ES-I3 (cell line): ENCODE data around the gene KIF5A.
"Not testable (repeated sequence)": the region's sequence is repeated elsewhere in the genome, so short reads cannot be mapped to it uniquely, and the experiment has no call there.

Experiments used
- H3K36me3 ChIP-seq: 2 replicates; pipeline ENCODE4 v1.6.1; 2013; ENCODE audit warnings: mild to moderate bottlenecking, low read length, control low read depth, moderate library complexity; ENCODE audit not compliant: insufficient read depth
- H3K4me1 ChIP-seq: 2 replicates; pipeline ENCODE4 v1.6.1; 2013; ENCODE audit warnings: mild to moderate bottlenecking, control low read depth, low read length; ENCODE audit not compliant: insufficient read depth
- H3K9ac ChIP-seq: 2 replicates; pipeline ENCODE4 v1.6.1; 2013; ENCODE audit warnings: low read depth, mild to moderate bottlenecking, low read length, moderate library complexity
- H3K9me3 ChIP-seq: 2 replicates; pipeline ENCODE4 v1.6.1; 2013; ENCODE audit warnings: mild to moderate bottlenecking, low read length, moderate library complexity; ENCODE audit not compliant: control insufficient read depth, insufficient read depth

Gene KIF5A

DNA sequence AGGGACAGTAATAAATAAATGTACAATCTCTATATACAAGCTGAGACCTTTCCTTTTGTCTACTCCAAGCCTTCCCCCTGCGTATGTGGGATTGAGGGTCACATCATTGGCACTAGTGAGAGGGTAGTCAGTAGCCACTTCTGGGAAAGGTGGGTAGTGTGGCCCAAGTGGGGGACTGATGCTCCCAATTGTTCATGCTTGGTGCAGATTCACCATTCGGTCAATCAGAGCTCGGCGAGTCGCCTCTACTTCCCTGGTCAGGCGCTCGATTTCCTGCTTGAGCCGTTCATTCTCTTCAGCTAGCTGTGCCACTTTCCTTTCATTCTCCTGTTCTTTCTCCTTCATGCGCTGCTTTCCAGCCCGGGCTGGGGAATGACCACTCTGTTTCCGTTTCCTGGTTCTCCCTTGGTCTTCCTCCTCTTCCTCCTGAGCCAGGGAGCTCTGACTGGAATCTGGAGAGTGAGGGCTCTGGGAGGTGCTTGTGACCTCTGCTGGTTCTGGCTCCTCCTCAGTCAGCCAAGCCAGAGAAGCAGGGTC is 33.2 kb upstream of the KIF5A start:
- no peak overlapping the region for H3K9ac ChIP-seq
- H3K4me1 ChIP-seq = no peaks in the 10 kb centered on the region
- H3K36me3 ChIP-seq = peaks cover 63% of the 10 kb centered on the region
- no peaks in the 10 kb centered on the region for H3K9me3 ChIP-seq

DNA sequence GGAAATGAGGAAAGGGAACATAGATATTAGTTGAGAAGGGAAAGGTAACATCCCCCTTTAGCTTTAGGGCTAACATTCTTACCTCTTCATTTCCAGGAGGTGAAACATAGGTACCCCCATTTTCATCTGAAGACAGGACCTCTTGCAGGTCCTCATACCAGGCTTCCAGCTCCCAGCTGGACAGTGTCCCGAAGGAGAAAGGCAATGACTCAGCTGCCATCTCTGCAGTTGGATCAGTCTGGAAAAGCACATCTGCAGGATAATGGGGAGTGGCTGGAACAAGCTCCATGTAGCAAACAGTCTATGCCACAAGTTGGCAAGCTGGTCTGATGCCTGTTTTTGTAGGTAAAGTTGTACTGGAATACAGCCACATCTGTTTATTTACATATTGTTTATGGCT is 32.7 kb upstream of the KIF5A start:
- Histone ChIP-seq H3K9me3 (no peaks in the 10 kb centered on the region), H3K9ac (no peak overlapping the region), H3K36me3 (peaks cover 58% of the 10 kb centered on the region), H3K4me1 (no peaks in the 10 kb centered on the region)

DNA sequence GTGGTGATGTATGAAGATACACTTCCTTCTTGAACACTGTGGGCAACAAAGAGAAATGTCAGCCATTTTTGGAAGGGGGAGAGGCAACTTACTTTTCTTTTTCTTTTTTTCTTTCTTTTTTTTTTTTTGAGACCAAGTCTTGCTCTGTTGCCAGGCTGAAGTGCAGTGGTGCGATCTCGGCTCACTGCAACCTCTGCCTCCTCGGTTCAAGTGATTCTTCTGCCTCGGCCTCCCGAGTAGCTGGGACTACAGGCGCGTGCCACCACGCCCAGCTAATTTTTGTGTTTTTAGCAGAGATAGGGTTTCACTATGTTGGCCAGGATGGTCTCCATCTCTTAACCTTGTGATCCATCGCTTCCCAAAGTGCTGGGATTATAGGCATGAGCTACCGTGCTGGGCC is 32.1 kb upstream of the KIF5A start:
- H3K36me3 ChIP-seq = peaks cover 53% of the 10 kb centered on the region
- 0 out of 2 replicates have a peak overlapping the region, but pooled peaks have one; percentile 5 for H3K9ac ChIP-seq
- not testable (repeated sequence) for H3K9me3 ChIP-seq, H3K4me1 ChIP-seq

- H3K9ac ChIP-seq = 0 out of 2 replicates have a peak overlapping the region, but pooled peaks have one; percentile 5
- H3K36me3 ChIP-seq = peaks cover 48% of the 10 kb centered on the region
- no peaks in the 10 kb centered on the region for H3K4me1 ChIP-seq
- no peaks in the 10 kb centered on the region for H3K9me3 ChIP-seq
Measured at GRCh38 chr12:57518176-57518919, 31.5 kb upstream of the KIF5A start.

- Histone ChIP-seq H3K36me3 (peaks cover 43% of the 10 kb centered on the region), H3K9me3 (no peaks in the 10 kb centered on the region), H3K4me1 (no peaks in the 10 kb centered on the region; the same call in 1 of the 2 replicates), H3K9ac (peak overlapping the region; percentile 98)
Measured at GRCh38 chr12:57518920-57519795, 30.7 kb upstream of the KIF5A start.

- H3K4me1 ChIP-seq = no peaks in the 10 kb centered on the region; the same call in 1 of the 2 replicates
- H3K9ac ChIP-seq = peak overlapping the region; percentile 98
- peaks cover 39% of the 10 kb centered on the region for H3K36me3 ChIP-seq
- no peaks in the 10 kb centered on the region for H3K9me3 ChIP-seq
Measured at GRCh38 chr12:57519796-57520052, 30.1 kb upstream of the KIF5A start.

DNA sequence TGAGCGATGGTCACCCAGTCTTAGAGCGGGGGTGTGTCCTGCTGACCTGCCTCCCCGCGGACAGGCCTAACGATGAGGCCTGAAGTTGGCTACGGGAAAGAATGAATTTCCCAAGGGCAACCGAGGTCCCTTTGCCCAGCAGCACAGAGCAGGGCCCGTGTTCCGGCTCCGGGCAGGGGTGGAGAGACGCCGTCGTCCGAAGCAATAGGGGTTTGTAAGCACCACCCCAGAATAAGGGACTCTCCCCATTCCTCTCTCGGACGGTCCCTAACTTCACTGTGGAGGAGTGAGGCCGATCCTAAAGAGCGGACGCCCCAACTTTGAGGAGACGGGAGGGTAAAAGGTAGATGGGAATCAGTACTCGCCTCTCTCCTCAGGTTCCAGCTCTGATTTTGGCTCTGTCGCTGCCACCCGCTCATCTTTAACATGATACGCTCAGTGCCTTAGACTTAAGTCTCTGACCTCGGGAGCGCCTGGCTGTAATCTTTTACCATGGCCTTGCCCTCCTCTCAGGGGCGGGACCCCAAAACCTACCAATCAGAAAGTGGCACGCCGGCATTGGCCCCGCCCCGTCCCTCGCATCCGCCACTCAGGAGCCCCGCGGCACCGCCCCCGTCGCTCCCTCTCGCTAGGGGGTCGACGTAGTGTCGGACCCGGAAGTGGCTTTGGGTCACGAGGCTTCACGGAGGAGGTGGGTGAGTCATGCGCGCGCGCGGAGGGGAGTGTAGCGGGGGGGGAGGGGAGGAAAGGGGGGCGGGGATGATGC is 29.6 kb upstream of the KIF5A start, which contains the start of gene DDIT3:
Gene DDIT3, minus strand, starts transcription at position 462 of the 766 bp plus-strand sequence. CDS start 3,108 bp downstream, outside the sequence.
- Histone ChIP-seq H3K36me3 (peaks cover 36% of the 10 kb centered on the region), H3K4me1 (no peaks in the 10 kb centered on the region; the same call in 1 of the 2 replicates), H3K9ac (peak within 1 kb of the TSS; percentile 98), H3K9me3 (no peaks in the 10 kb centered on the region)

GRCh38 chr12:57521525-57522010 is 28.3 kb upstream of the KIF5A start:
- Histone ChIP-seq H3K4me1 (no peaks in the 10 kb centered on the region; the same call in 1 of the 2 replicates), H3K9me3 (no peaks in the 10 kb centered on the region), H3K36me3 (peaks cover 22% of the 10 kb centered on the region), H3K9ac (peak overlapping the region; percentile 80; the same call in 1 of the 2 replicates)

DNA sequence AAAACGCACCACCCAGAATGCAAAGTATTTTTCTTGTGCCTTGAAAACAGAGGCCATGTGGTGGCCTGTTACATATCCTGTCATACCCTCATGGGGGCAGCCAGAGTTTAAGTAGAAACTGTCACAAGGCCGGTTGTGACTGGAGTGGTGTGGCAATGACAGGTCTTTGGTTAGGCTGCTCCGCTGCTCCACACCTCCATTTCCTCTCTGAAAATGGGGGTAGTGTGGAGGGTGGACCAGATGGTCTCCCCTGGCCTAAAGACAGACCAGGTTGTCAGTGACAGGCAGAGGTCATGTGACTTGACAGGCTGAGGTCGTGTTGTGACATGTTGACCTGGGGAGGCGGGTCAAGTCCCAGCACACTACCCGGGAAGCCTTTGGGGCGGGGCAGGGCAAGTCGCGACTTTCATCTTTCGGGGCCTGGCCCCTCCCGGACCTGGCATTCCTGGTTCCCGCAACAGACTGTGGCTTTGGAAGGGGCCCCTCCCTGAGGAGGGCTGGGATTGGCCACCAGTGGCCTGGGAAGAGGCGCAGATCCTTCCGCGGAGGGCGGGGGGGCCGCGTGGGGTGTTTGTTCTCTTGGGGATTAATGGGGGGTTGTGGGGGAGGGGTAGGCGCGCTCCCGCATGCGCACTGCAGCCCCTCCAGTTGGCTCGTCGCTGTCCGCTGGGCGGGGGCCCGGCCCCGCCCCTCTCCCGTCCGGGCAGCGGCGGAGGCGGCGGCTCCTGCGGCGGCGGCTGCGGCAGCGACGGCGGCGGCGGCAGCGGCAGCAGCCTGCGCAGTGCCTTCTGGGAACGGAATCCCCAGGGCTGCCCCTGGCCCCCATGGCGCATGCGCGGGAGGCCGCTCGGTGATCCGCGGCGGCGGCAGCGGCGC is 27.6 kb upstream of the KIF5A start, which contains the start of gene MBD6:
Gene MBD6, plus strand, starts transcription at position 814 of the 876 bp plus-strand sequence. CDS start 1,480 bp downstream, outside the sequence.
- H3K4me1 ChIP-seq = no peaks in the 10 kb centered on the region; the same call in 1 of the 2 replicates
- H3K36me3 ChIP-seq = peaks cover 18% of the 10 kb centered on the region
- no peaks in the 10 kb centered on the region for H3K9me3 ChIP-seq
- H3K9ac ChIP-seq = peak within 1 kb of the TSS; percentile 80

DNA sequence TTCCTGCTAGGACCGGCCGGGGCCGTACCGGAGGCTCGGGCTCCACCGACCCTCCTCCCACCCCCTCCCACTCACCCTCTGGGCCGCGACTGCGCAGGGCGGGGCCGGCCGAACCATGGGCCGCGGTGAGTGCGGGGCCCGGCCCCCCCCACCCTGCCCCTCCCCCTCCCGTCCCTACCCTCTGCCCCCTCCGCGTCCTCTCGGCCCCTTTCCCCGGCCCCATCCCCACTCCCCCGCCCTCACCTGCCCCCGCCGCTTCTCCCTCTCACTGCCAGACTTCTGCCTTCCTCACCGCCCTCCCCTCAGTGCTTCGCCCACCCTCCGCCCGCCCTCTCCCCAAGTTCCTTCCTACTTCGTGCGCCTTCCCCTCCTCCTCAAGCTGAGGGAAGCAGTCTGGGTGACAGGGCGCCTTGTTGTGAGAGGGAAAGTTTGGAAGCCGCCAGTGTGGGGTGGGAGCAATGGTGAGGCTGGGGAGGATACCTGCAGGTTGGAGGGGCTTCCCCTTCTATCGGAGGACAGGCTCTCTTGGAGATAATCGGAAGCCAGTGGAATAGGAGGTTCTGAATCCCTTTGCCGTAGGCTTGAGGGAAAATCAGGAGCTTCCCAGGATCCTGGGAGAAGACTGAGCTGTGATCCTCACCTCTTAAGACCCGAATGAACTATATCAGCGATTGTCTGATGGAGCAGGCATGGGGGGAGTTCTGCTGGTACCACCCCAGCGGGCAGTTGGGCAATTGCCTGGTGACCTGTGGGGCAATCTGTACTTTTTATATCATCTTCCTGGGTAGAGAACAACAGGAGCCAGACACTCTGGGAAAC is 26.7 kb upstream of the KIF5A start:
- no peaks in the 10 kb centered on the region for H3K9me3 ChIP-seq
- peak overlapping the region; percentile 77 for H3K9ac ChIP-seq
- peaks cover 13% of the 10 kb centered on the region for H3K36me3 ChIP-seq
- H3K4me1 ChIP-seq = no peaks in the 10 kb centered on the region; the same call in 1 of the 2 replicates

GRCh38 chr12:57523706-57524614 is 25.9 kb upstream of the KIF5A start:
- no peaks in the 10 kb centered on the region; the same call in 1 of the 2 replicates for H3K4me1 ChIP-seq
- H3K36me3 ChIP-seq = peaks cover 7% of the 10 kb centered on the region
- peak overlapping the region; percentile 77 for H3K9ac ChIP-seq
- no peaks in the 10 kb centered on the region for H3K9me3 ChIP-seq
